ENCODE measurements around the gene SETSIP. TPM values are rescaled to one million over a fixed set of nuclear protein-coding genes. Genes with fewer than 3 reads are reported as not detected.

SETSIP gene
- total and polyA plus RNA-seq, 2 of the 8 experiments (the other 6 are each of a cell fraction or from before 2014, with no cell fraction given), result 0.14 TPM; not detected in 1

DNA sequence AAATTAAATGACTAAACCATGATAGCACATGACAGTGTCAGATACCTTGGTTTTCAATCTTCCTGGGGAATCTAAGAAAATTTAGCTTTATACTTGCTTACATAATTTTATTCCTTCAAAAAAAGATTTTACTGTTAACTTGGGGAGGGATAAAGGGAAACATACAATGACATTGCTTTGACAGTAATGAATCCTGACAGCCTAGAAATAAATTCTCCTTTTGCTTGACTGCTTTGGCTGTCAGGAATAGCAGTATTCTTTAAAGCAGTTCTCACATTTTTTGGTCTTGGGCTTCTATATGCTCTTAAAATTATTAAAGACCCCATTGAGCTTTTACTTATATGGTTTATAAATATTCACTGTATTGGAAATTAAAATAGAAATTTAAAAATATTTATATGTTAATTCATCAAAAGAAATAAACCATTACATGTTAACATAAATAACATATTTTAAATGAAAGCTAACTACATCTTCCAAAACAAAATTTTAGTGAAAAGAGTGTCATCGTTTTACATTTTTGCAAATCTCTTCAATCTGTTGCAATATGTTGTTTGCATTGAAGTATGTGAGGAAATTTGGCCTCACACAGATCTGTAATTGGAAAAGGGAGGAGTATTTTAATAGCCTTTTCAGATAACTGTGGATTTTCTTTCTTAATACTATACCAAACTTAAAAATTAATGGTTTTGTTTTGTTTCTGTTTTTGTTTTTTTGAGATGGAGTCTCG, 29.3 kb downstream of the SETSIP start (continued):
- TF ChIP-seq CHD7 (IDR thresholded peaks at IDR 0.05; ENCODE audit: insufficient replicate concordance, low read length) (no peak), EZH2 (IDR thresholded peaks at IDR 0.05; ENCODE audit: low read depth, low read length, severe bottlenecking) (no peak), E2F6 (IDR thresholded peaks at IDR 0.05) (no peak), KDM4A (IDR thresholded peaks at IDR 0.05; ENCODE audit: low read depth, low read length, severe bottlenecking) (no peak), PHF8 (conservative IDR thresholded peaks at IDR 0.05; ENCODE audit: low read depth, low read length) (no peak), SIX5 (IDR thresholded peaks at IDR 0.05; ENCODE audit: low read depth, low read length) (no peak), BCL11A (IDR thresholded peaks at IDR 0.05; ENCODE audit: low read depth in 2 of 2, low read length in 2 of 2) (no peak)
- TF ChIP-seq, protein P1, sequence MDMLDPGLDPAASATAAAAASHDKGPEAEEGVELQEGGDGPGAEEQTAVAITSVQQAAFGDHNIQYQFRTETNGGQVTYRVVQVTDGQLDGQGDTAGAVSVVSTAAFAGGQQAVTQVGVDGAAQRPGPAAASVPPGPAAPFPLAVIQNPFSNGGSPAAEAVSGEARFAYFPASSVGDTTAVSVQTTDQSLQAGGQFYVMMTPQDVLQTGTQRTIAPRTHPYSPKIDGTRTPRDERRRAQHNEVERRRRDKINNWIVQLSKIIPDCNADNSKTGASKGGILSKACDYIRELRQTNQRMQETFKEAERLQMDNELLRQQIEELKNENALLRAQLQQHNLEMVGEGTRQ (IDR thresholded peaks at IDR 0.05; ENCODE audit: low read length), result no peak

Data from H1 (cell line).